ENCODE data around the gene EFNA5.

DNA sequence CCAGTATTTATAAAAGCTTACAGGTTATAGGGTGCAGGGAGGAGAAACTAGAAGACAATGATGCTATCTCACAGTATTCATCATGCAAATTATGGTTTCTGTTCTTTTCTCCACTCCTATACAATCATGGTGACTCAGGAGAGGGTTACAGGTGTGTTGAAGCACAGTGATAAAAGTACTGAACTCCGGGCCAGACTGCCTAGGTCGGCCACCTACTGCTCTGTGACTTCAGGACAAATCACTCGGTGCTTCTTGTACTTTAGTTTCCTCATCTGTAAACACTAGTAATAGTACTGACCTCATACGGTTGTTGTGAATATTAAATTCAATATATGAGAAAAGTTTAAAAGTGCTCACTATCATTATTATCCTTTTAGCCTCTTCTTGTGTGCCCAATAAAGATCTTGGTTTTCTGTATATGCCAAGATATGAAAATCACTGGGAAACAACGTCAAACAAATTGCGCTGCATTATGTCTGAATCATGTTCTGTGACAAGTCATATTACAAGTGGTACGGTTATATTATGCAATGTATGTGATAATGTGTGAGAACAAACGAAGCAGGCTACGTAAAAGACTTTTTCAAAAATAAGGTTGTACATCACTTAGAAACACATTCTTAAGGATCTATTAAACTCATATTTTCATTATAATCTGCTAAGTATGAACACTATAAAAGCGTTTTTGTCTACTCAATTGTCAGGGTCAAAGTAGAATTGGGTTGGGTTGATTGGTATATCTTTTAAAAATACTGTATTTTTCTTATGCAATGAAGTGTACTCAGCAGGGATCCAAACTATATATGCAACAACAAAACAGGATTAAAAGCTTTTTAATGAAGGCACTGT is 153.3 kb downstream of the EFNA5 start:
- TF ChIP-seq, protein P1, sequence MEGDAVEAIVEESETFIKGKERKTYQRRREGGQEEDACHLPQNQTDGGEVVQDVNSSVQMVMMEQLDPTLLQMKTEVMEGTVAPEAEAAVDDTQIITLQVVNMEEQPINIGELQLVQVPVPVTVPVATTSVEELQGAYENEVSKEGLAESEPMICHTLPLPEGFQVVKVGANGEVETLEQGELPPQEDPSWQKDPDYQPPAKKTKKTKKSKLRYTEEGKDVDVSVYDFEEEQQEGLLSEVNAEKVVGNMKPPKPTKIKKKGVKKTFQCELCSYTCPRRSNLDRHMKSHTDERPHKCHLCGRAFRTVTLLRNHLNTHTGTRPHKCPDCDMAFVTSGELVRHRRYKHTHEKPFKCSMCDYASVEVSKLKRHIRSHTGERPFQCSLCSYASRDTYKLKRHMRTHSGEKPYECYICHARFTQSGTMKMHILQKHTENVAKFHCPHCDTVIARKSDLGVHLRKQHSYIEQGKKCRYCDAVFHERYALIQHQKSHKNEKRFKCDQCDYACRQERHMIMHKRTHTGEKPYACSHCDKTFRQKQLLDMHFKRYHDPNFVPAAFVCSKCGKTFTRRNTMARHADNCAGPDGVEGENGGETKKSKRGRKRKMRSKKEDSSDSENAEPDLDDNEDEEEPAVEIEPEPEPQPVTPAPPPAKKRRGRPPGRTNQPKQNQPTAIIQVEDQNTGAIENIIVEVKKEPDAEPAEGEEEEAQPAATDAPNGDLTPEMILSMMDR (IDR thresholded peaks at IDR 0.05), result no peak
- no peak for TF ChIP-seq POLR2A (IDR thresholded peaks at IDR 0.05)
- no peak for TF ChIP-seq POLR2AphosphoS5 (IDR thresholded peaks at IDR 0.05)

Measured in prostate gland (tissue), 2 donors.